MCF 10A (cell line): Measurements from ENCODE around the gene VAMP3. TPM values are rescaled to one million over a fixed set of nuclear protein-coding genes. Genes with fewer than 3 reads are reported as not detected.
"Not testable (repeated sequence)": the region's sequence is repeated elsewhere in the genome, so short reads cannot be mapped to it uniquely, and the experiment has no call there.

Experiments
- BruUV-seq: library from RNA; stranded (reverse); fragments of 400-500 nt; replicated peaks from 2 replicates; lab custom pipeline; 2021; lab: Mats Ljungman, UMichigan
- CTCF ChIA-PET: fragments of 300-600 bp; sonication (Branson Sonifier 250); formaldehyde crosslinking; extraction: SDS; loops from one replicate; lab custom pipeline; 2021; ENCODE audit warnings: antibody characterized with exemption, inconsistent platforms; lab: Yijun Ruan, JAX
- POLR2A ChIA-PET: fragments of 300-600, 350-650 bp; sonication (Branson Sonifier 250); formaldehyde crosslinking; extraction: SDS; loops from one replicate; lab custom pipeline; 2020; ENCODE audit warnings: antibody characterized with exemption, inconsistent platforms; lab: Yijun Ruan, JAX
- DNase-seq: peaks from one replicate; pipeline ENCODE4 v3.0.0-alpha.2; 2018; ENCODE audit not compliant: unreplicated experiment
- H3K27ac Mint-ChIP-seq: one replicate; pipeline ENCODE4 v1.8.0; 2022; ENCODE audit warnings: mild to moderate bottlenecking, low read depth, mixed read lengths; ENCODE audit not compliant: unreplicated experiment
- H3K27me3 Mint-ChIP-seq: one replicate; pipeline ENCODE4 v1.8.0; 2022; ENCODE audit warnings: mixed read lengths; ENCODE audit not compliant: insufficient read depth, unreplicated experiment
- H3K36me3 Mint-ChIP-seq: one replicate; pipeline ENCODE4 v1.8.0; 2022; ENCODE audit warnings: mild to moderate bottlenecking, moderate library complexity, mixed read lengths; ENCODE audit not compliant: insufficient read depth, unreplicated experiment
- H3K4me1 Mint-ChIP-seq: one replicate; pipeline ENCODE4 v1.8.0; 2022; ENCODE audit warnings: mixed read lengths; ENCODE audit not compliant: insufficient read depth, unreplicated experiment
- H3K4me3 Mint-ChIP-seq: one replicate; pipeline ENCODE4 v1.8.0; 2022; ENCODE audit warnings: mild to moderate bottlenecking, moderate library complexity, mixed read lengths; ENCODE audit not compliant: unreplicated experiment
- H3K9me3 Mint-ChIP-seq: one replicate; pipeline ENCODE4 v1.8.0; 2022; ENCODE audit warnings: mixed read lengths; ENCODE audit not compliant: unreplicated experiment
- intact Hi-C: fragments of 100-400 bp; cut with micrococcal nuclease; formaldehyde crosslinking; loops from 2 replicates; pipeline ENCODE4 v1.14.1; 2022
- total RNA-seq: library from RNA; stranded (reverse); gene quantifications from 2 replicates; pipeline ENCODE4 v1.2.3, GENCODE V29; 2022
- TF ChIP-seq, protein P1 (sequence below): fragments of 200-600 bp; IDR thresholded peaks from one replicate; pipeline ENCODE4 v1.8.0; 2022; ENCODE audit warnings: antibody characterized with exemption, mild to moderate bottlenecking; ENCODE audit not compliant: unreplicated experiment

The VAMP3 gene
- total RNA-seq, 1 experiment from 2014 or later: 58.6 TPM

DNA sequence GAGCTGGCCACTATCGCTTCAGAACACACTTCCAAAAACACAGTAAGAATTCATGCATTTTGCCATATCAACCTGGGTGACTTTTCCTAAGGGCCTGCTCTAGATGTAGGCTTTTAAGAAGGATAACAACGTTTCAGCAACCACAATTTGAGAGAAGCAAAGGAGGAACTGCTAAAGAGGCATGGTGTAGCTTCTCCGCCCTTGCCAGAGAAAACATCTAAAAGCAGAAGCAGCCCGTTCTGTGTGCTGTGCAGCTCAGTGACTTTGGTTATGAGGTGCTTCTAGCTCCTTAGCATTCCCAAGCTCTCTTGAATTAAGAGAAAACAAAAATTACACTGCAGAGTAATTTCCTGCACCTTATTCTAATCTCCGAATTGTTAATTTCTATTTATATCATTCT, 15.7 kb downstream of the VAMP3 start:
- Mint-ChIP-seq H3K9me3 (peaks cover 18% of the 10 kb centered on the region), H3K27ac (no peak overlapping the region), H3K36me3 (peaks cover 7% of the 10 kb centered on the region), H3K4me1 (no peaks in the 10 kb centered on the region), H3K4me3 (no peak overlapping the region), H3K27me3 (no peaks in the 10 kb centered on the region)
- intact Hi-C loops: no loop called here
- BruUV-seq: no TSS peak
- CTCF ChIA-PET: interaction anchor here (1.3 kb wide), 1 partner anchor 14 kb away, joined by 5 read pairs; no protein-coding TSS in a partner anchor
- POLR2A ChIA-PET: interaction anchor here (0.6 to 1.0 kb wide), 3 partner anchors 15 to 1098 kb away, joined by 3 read pairs; partner anchors contain the start of gene VAMP3
- DNase-seq: no peak
- TF ChIP-seq, protein P1, sequence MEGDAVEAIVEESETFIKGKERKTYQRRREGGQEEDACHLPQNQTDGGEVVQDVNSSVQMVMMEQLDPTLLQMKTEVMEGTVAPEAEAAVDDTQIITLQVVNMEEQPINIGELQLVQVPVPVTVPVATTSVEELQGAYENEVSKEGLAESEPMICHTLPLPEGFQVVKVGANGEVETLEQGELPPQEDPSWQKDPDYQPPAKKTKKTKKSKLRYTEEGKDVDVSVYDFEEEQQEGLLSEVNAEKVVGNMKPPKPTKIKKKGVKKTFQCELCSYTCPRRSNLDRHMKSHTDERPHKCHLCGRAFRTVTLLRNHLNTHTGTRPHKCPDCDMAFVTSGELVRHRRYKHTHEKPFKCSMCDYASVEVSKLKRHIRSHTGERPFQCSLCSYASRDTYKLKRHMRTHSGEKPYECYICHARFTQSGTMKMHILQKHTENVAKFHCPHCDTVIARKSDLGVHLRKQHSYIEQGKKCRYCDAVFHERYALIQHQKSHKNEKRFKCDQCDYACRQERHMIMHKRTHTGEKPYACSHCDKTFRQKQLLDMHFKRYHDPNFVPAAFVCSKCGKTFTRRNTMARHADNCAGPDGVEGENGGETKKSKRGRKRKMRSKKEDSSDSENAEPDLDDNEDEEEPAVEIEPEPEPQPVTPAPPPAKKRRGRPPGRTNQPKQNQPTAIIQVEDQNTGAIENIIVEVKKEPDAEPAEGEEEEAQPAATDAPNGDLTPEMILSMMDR: no peak

DNA sequence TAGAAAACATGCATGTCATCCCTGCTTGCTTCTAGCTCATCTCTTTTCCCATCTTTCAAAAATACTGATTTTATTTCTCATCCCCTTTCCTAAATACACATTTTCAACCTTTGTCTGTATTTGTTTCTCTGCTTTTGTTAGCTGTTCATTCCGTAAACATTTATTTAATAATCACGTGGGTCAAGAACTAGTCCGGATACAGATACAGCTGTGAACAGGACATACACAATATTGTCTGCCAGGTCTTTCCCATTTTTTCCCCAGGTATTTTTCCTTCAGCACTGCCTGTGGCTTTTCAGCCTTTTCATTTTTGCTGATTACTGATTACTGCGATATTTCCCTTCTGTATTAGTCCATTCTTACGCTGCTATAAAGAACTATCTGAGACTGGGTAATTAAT, 18.7 kb downstream of the VAMP3 start:
- DNase-seq: no peak
- POLR2A ChIA-PET: interaction anchor here (0.6 to 1.7 kb wide), 3 partner anchors 12 to 754 kb away, joined by 3 to 4 read pairs (median 3); no protein-coding TSS in a partner anchor
- Mint-ChIP-seq H3K4me3 (no peak overlapping the region), H3K4me1 (no peaks in the 10 kb centered on the region), H3K36me3 (peaks cover 7% of the 10 kb centered on the region), H3K9me3 (peaks cover 20% of the 10 kb centered on the region), H3K27ac (peak overlapping the region; percentile 33), H3K27me3 (no peaks in the 10 kb centered on the region)
- intact Hi-C loops: no loop called here
- TF ChIP-seq, protein P1: no peak
- CTCF ChIA-PET: no interaction called here
- BruUV-seq: no TSS peak

DNA sequence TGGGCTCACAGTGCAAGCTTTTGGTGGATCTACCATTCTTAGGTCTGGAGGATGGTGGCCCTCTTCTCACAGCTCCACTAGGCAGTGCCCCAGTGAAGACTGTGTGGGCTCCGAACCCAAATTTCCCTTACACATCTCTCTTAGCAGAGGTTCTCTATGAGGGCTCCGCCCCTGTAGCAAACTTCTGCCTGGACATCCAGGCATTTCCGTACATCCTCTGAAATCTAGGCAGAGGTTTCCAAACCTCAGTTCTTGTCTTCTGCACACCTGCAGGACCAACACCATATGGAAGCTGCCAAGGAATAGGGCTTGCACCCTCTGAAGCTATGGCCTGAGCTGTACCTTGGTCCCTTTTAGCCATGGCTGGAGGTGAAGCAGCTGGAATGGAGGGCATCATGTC, 19.9 kb downstream of the VAMP3 start:
- H3K4me1 Mint-ChIP-seq, H3K27ac Mint-ChIP-seq, intact Hi-C loops, H3K4me3 Mint-ChIP-seq, H3K27me3 Mint-ChIP-seq, DNase-seq, BruUV-seq, POLR2A ChIA-PET: not testable (repeated sequence)
- Mint-ChIP-seq H3K36me3 (peaks cover 13% of the 10 kb centered on the region), H3K9me3 (peaks cover 20% of the 10 kb centered on the region)
- CTCF ChIA-PET: interaction anchor here (0.6 kb wide), 1 partner anchor 123 kb away, joined by 3 read pairs; no protein-coding TSS in a partner anchor

DNA sequence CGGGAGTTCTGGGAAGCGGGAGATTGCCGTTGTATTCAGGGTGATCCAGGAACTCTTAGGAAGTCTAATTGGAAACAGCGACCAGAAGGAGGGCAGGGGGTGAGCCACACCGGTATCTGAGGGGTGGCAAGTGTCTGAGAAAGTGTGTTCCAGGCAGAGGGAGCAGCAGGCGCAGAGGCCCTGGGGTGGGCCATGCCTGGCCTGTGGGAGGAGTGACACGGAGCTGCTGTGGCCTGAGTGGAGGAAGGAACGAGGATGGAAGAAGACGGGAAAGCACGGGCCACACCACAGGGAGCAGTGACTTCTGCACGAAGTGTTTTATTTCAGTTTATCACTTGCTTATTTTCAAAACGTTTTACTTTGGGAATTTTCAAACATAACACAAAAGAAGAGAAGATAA, 24.3 kb downstream of the VAMP3 start:
- ChIA-PET POLR2A (no interaction called here), CTCF (no interaction called here)
- H3K9me3 Mint-ChIP-seq: peaks cover 11% of the 10 kb centered on the region
- intact Hi-C loops: no loop called here
- H3K27me3 Mint-ChIP-seq: no peaks in the 10 kb centered on the region
- no peak overlapping the region for H3K27ac Mint-ChIP-seq
- no TSS peak for BruUV-seq
- DNase-seq: no peak
- TF ChIP-seq, protein P1: no peak
- H3K36me3 Mint-ChIP-seq: peaks cover 10% of the 10 kb centered on the region
- no peak overlapping the region for H3K4me3 Mint-ChIP-seq
- no peaks in the 10 kb centered on the region for H3K4me1 Mint-ChIP-seq
